ENCODE results near the gene ISCA1.
"Not testable (repeated sequence)": the region's sequence is repeated elsewhere in the genome, so short reads cannot be mapped to it uniquely, and the experiment has no call there.

Gene ISCA1

DNA sequence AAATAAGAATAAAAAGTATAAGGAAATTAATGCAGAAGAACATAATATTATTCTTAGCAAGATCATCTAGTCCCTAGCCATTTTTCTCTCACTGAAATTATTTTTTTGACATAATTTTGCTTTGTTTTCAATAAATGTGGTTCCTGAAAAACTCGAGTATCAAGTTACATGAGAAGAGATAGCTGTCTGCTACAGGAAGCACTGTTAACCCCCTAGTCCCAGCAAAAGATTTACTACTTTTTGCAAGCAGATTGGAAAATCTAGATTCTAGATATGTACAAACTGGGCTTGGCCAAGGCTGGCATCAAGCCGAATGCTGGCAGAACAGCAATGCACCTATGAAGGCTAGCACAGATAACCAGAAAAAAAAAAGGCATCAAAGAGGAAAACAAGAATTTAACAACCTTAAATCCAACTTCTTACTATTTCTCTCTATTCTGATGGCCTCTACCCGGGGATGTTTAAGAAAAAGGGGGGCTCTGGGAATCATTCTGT lies 21.9 kb upstream of the ISCA1 start:
- no peak overlapping the region for H3K4me3 ChIP-seq (replicated peaks in 1 of 2; ENCODE audit: low read depth in 2 of 2, low read length in 2 of 2)
- TF ChIP-seq CTCF (IDR thresholded peaks at IDR 0.05; ENCODE audit: low read depth, low read length) = no peak
- peak in 1 of 2 donors; percentile 17 for DNase-seq (ENCODE audit: low read depth in 2 of 2)

GRCh38 chr9:86303316-86303975 lies 21.1 kb upstream of the ISCA1 start:
- peak; percentile 24 to 54 for DNase-seq (ENCODE audit: low read depth in 2 of 2)
- no peak overlapping the region for H3K4me3 ChIP-seq (replicated peaks in 1 of 2; ENCODE audit: low read depth in 2 of 2, low read length in 2 of 2)
- no peak for TF ChIP-seq CTCF (IDR thresholded peaks at IDR 0.05; ENCODE audit: low read depth, low read length)

GRCh38 chr9:86301686-86302085 lies 19.3 kb upstream of the ISCA1 start:
- no peak for DNase-seq (ENCODE audit: low read depth in 2 of 2)
- H3K4me3 ChIP-seq (replicated peaks in 1 of 2; ENCODE audit: low read depth in 2 of 2, low read length in 2 of 2) = no peak overlapping the region
- no peak for TF ChIP-seq CTCF (IDR thresholded peaks at IDR 0.05; ENCODE audit: low read depth, low read length)

DNA sequence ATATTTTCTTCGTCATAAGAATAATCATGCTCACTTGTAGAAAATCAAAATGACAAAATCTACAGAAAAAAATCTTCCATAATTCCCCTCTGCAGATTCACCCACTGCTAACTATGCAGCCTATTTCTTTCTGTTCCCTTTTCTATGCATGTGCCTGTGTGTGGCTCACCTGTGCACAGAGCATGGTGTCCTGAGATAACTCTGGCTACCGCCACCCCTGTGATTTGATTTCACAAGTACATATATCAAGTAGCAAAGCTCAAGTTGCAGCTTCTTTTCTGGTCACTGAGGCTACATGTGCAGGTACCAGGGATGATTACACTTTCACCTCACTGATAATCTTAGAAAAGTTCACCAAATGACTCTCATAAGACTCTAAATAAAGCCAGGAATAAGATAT lies 18.4 kb upstream of the ISCA1 start:
- DNase-seq (ENCODE audit: low read depth in 2 of 2) = no peak
- no peak for TF ChIP-seq CTCF (IDR thresholded peaks at IDR 0.05; ENCODE audit: low read depth, low read length)
- H3K4me3 ChIP-seq (replicated peaks in 1 of 2; ENCODE audit: low read depth in 2 of 2, low read length in 2 of 2) = no peak overlapping the region

- no peak for DNase-seq (ENCODE audit: low read depth in 2 of 2)
- H3K4me3 ChIP-seq (replicated peaks in 1 of 2; ENCODE audit: low read depth in 2 of 2, low read length in 2 of 2) = no peak overlapping the region
- TF ChIP-seq CTCF (IDR thresholded peaks at IDR 0.05; ENCODE audit: low read depth, low read length) = no peak
Measured at GRCh38 chr9:86298873-86299272, 16.5 kb upstream of the ISCA1 start.

- DNase-seq (ENCODE audit: low read depth in 2 of 2); H3K4me3 ChIP-seq (replicated peaks in 1 of 2; ENCODE audit: low read depth in 2 of 2, low read length in 2 of 2): not testable (repeated sequence)
Measured at GRCh38 chr9:86290341-86290740, 8.0 kb upstream of the ISCA1 start.

GRCh38 chr9:86288499-86289198 lies 6.3 kb upstream of the ISCA1 start:
- no peak overlapping the region for H3K4me3 ChIP-seq (replicated peaks in 1 of 2; ENCODE audit: low read depth in 2 of 2, low read length in 2 of 2)
- no peak for TF ChIP-seq CTCF (IDR thresholded peaks at IDR 0.05; ENCODE audit: low read depth, low read length)
- DNase-seq (ENCODE audit: low read depth in 2 of 2) = no peak

Measured in cardiac fibroblast (primary cell).